Measurements from ENCODE around the gene RHBDD1.

The RHBDD1 gene

DNA sequence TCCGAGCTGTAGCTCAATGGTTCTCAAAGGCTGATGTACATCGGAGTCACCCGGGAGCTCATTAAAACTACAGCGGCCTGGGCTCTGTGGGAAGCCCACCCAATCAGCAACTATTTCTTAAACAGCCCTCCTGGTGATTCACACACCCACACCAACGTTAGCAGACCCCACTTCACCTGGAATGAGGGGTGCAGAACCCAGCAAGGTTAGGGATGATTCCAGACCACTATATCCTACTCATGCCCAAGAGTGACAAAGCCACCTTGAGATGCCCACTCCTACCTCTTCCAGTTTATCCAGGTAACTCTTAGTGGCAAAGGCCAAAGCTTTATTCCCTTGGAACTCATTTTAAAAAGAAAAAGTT, 149.7 kb downstream of the RHBDD1 start:
- no peak for DNase-seq (ENCODE audit: low spot score)

DNA sequence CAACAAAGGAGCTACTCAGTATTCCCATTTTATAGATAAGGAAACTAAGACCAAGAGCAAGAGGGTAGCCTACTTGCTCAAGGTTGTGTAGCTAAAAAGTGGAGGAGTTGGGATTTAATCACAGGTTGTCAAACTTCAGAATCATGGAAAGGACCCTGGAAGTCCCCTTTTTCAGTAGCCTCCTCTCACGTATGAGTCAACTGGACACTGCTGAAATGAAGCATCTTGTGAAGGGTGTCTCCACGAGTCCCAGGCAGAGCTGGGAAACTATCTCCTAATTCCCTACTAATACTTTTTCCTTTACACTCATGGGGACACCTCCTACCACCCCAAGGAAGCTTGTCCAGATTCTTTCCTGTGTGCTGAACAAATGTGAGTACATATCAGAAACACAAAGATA, 155.8 kb downstream of the RHBDD1 start:
- DNase-seq (ENCODE audit: low spot score), result no peak

DNA sequence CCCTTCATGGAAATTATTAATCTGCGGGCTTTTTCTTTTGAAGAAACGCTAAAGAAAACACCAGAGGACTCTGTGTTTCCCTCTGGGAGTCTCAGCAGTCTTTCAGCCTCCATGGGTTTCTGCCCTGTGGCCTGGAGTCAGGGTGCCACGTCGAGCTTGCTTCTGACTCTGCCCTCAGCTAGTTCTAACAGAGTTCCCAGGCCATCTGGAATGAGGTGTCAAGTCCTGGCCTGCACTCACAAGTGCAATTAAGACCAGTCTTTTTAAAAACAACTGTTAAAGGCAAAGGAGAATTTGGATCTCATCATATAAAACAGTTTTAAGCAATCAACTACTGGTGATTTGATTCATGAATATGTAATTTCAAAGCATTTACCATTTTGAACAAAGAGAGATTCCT, 157.3 kb downstream of the RHBDD1 start:
- DNase-seq (ENCODE audit: low spot score), result no peak

DNA sequence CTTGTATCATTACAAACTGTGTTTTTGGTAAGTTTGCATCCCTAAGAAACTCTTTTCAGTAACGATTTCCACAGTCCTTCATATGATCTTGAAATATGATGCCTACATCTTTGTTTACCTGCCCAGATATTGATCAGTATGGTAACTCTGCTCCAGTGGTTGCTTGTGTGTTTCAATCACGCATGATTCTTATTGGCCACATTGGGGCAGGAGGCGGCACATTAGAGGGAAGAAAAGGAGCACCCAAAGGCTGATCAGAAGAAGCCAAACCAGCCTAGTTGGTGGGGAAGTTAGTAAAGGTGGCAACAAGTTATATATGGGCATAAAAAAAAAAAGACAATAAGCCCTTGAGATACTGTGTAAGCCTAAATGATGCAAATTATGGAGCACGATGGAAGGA, 158.9 kb downstream of the RHBDD1 start:
- DNase-seq (ENCODE audit: low spot score), result no peak

DNA sequence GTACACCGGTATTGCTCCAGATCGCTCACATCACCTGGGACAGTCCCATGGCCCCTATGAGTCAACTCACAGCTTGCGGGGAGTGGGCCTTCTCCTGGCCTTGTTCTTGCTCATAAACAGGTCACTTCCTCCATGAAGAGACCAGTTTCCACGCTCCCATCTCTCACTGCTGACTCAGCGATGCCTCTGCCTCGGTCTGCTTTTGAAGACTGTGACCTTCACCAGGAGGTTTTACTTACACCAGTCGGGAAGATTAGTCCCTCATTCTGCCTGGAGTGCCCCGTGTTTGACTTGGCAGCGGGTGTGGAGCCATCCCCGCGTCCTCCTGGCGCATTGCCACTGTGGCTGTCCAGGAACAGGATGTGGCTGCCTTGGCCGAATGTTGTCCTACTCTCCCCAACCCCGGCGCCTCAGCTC, 159.8 kb downstream of the RHBDD1 start:
- DNase-seq (ENCODE audit: low spot score), result no peak

DNA sequence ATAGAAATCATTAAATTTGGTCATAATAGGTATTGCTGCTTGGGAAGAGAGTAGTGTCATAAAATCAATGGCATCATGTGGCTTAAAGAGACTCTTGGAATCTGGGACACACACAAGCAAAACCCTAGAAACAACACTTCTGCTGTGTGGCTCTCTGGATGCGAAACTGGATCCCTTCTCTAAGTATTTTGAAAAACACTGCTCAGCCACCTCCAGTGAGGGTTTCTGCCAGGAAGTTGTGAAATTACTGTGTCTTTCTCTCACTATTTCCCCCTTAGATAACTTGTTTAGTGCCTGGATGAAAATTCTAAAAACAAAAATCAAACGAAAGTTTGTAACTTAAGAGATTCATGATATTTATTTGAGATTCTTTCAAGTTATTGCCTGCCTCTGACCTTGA, 163.8 kb downstream of the RHBDD1 start:
- no peak for DNase-seq (ENCODE audit: low spot score)

DNA sequence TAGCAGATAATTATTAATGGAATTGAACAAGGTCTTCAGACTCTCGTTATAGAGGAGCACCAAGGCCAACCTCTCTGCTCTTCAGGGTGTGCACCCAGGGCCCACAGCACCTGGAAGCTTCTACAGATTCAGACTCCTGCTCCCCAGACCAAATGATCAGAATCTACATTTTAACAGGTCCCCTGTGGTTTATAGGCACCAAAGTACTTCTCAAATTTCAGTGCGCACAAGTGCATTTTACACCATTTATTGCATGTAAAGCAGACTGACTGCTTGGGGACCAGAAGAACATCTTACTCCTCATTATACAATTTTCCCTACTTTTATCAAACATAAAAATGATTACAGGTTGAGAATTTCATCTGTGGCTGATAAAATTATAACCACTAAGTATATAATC, 164.3 kb downstream of the RHBDD1 start:
- no peak for DNase-seq (ENCODE audit: low spot score)

DNA sequence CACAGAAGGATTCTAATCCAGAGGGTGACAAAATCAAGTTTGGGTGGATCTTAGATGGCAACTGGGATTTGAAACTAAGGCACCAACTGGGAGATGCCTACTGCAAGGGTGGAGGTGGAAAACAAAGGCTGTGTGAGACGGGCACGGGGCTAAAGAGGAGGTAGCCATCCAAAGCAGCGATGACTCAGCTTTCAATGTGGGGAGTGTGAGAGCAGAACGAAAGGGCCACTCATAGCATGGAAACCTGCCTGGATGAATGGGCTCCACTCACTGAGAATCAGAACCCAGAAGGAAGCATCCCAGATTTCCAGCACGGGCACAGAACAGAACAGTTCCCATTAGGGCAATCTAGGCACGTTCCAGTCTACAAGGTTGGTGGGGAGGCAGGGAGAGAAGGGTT, 168.6 kb downstream of the RHBDD1 start:
- DNase-seq (ENCODE audit: low spot score), result no peak

DNA sequence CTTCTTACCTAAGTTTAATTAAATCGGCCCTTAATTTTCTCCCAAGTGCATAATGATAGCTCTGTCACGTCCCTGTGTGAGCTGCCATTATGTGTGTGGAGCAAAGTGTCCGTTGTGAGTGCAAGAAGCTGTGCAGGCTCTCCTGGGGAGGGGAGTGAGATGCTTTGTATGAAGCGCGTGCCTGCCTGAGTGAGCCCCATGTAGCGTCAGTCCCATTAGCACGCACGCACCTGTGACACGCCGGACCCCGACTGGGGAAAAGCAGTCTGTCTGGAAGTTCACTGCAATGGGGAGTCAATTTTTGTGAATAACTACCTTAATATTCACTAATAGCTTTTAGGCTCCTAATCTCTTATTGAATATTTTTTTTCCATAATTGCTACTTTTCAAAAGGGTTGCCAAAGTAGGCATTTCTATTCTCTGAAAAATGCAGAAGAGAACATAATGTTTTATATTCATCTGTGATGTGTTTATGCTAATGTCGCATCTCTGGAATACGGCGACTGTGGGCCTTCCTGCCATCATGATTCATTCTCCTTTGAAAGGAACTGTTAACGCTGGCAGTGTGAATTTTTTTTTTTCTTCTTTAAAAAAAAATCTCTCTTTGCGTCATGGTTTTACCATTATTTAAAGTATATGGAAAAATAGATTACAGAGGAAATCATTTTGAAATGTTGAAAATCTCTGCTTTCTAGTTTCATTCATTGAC, 170.5 kb downstream of the RHBDD1 start:
- no peak for DNase-seq (ENCODE audit: low spot score)

DNA sequence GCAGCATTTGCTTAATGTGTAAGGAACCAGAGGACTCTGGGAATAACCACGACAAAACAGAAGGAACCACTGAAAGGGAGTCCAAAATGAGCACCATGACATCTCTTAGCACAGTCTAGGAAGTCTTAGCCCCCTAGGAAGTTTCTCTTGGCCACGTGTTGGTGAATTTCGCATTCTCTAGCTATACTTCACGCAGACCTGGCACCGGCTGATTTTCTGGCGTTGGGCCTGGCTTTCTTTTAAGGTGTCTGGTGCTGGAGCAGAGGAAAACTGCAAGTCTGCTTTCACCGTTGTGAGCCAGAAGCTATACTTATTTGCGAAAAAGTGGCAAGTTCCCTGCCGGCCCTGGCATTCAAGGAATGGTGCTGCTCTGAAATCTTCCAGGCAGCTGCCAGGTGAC, 171.3 kb downstream of the RHBDD1 start:
- no peak for DNase-seq (ENCODE audit: low spot score)

DNA sequence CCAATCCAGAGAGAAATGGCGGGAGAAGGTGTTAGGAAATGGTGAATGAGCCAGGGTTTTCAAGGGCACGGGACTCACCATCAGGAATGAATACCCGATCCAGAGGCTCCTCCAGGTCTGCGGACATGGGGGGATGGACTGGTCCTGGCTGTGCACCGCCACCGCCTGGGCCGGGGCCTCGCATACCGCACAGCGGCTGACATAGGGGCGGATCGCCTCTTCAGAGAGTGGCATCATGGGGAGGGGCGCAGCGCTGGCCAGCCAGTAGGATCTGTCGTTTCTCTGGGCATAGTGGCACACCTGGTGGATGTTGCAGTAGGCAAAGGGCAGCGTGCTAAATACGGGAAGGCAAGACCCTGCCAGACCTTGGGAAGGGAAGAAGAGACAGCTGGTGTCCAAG, 172.1 kb downstream of the RHBDD1 start:
- DNase-seq (ENCODE audit: low spot score), result no peak

DNA sequence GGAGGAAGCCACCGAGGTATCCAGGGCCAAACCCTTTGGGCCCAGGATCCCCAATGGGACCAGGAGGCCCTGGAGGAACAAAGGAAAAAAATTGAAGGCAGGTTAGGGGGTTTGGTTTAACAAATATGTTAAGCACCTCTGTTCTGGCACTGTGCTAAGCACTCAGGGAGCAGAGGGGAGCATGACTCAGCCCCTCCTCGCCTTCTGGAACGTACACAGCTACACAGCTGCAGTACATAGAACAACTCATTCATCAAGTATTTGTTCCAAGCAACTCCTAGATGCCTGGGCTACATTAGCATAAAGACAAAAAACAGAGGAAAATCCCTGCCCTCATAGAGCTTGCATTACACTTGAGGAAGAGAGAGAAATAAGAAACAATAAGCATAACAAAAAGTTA, 174.6 kb downstream of the RHBDD1 start:
- no peak for DNase-seq (ENCODE audit: low spot score)

DNA sequence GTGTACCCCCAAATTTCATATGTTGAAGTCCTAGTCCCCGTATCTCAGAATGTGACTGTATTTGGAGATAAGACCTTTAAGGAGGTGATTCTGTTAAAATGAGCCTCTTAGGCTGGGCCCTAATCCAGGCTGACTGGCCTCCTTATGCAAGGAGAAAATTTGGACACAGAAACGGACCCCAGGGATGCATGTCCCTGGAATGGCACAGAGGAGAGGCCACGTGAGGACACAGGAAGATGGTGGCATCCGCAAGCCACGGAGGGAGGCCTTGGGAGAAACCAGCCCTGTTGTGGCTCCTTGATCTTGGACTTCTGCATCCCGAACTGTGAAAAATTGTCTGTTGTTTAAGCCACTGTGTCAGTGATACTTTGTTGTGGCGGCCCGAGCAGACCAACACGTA, 177.5 kb downstream of the RHBDD1 start:
- DNase-seq (ENCODE audit: low spot score), result no peak

DNA sequence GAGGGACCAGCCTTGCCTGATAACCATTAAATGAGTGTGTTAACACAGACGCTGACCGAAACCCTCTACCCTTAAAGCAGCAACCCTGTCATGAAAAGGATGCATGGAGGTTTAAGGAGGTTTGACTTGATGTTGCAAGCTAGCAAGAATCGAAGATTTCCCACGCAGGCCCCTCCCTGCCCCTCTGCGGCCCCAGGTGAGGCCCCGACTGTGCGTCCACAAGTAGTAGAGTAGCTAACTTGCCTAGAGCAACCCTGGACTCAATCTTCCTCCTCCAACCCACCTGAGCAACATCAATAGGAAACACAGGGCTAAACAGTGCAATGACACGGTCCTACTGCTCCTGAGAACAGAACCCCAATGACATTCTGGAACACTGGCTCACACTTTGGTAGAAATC, 178.0 kb downstream of the RHBDD1 start:
- DNase-seq (ENCODE audit: low spot score), result no peak

DNA sequence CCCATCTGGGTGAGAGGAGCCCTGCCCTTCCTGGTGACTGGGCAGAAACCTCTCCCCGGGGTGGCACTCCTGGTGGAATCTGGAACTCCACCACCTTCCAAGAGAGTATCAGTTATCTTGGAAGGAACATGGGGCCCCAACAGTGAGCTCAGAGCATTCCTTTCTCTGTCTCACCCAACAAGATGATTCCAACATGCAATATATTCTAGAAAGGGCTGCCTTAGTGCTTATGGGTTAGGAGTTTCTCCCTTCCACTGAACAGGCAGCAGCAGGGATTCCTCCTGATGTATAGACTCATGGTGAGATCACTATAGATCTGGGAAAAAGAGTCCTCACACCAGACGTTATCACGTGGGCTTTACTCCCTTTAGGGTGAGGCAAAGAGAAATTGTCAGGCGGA, 181.0 kb downstream of the RHBDD1 start:
- DNase-seq (ENCODE audit: low spot score), result no peak

DNA sequence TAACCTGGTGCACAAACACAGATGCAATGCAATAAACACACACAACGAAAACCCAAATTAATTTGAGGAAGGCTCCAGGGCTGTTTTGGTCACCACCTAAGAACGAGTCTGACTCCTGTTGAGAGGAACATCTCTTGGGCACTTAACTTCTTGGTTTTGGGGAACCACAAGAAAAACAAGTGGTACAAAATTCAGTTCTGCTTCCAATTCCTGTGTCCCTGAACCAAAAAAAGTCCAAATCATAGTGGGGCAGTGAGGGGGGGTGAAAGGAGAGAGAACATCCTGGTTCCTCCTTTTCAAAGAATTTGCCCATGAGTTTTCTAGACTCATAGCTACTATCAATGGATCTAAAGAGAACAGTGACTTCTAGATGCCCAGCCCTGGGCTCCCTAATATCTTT, 184.6 kb downstream of the RHBDD1 start:
- DNase-seq (ENCODE audit: low spot score), result no peak

DNA sequence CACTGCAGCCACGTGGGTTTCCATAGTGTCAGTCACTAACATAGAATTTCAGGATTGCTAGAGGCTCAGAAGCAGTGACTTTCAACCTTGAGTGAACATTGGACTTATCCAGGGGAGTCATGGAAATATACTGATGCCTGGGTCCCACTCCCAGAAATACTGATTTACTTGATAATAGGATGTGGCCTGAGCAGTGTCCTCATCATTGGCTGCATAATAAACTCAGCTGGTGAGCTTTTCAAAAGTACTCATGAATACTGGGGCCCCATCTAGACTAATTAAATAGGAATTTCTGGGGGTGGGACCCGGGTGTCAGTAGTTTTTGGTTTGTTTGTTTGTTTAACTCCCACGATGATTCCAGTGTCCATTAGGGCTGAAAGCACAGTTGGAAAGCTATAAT, 186.8 kb downstream of the RHBDD1 start:
- no peak for DNase-seq (ENCODE audit: low spot score)

DNA sequence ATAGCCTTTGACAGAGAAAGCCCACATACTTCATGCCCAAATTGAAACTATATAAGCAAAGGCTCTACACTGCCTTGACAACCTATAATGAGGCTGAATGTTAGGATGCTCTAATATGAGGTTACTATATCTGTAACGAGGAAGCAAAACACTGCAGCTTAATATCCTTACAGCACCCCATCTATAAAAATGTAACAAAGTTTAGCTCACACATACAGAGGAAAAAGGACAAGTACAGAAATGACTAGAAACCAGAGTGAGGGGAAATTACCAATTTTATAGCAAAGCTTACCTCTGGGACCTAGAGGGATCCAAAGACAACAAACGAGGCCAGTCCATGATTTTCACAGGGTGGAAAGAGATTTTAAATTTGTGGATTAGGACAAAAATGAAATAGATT, 189.7 kb downstream of the RHBDD1 start:
- DNase-seq (ENCODE audit: low spot score), result no peak

DNA sequence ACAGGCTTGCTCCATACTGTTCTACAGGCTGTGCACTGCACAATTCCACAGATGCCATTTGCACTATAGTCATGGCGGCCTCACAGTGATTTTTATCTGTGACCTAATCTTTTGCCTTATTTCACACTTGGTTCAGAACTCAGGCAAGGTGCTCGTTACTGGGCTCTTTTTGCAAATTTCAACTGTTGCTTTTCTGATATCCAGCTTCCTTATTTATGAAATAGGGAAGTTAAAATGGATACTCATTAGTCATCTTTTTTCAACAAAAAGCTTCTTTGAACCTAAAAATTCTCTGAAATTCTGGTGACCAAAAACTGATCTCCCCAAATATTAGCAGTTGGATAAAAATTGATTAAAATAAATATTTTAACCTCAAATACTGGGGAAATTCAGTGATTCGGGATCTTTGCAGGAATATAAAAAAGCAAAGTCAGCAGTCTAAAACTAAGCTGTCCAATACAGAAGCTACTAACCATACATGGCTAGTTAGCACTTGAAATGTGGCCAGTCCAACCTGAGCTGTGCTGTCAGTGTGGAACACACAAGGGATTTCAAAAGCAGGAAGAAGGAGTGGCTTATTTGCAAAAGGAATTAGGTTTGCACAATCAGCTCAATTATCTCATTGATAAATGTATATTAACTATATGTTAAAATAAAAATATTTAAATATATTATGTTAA, 193.7 kb downstream of the RHBDD1 start:
- DNase-seq (ENCODE audit: low spot score), result no peak

DNA sequence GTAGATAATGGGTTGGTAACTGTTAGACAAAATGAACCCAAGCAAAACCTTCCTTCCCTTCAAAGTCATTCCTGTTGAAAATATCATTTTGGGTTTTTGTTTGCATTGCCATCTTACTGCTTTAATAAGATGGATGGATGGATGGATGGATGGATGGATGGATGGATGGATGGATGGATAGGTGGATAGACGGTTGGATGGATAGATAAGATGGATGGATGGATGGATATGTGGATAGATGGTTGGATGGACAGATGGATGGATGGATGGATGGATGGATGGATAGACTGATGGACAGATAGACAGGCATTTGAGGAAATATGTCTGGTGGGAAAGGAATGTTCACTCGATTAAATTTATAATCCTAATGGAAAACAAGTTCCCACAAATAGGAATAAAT, 194.9 kb downstream of the RHBDD1 start:
- no peak for DNase-seq (ENCODE audit: low spot score)

DNA sequence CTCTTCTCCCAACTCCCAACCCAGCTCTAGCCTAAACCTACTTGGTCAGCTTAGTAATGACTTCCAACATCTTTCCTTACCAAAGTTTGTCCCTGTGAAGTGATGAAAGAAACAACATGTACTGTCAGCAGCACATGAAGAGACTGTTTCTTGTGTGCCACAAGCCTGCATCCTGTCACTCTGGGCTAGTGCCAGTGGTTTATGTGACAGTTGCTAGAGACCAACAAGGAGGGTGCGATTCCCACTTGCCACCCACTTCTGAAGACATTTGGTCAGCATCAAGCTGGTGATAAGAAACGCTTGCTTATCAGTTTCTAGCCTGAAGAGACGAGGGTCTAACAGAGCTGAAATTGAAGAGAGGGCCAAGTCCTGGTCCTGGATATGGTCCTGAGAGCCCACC, 195.5 kb downstream of the RHBDD1 start:
- no peak for DNase-seq (ENCODE audit: low spot score)

DNA sequence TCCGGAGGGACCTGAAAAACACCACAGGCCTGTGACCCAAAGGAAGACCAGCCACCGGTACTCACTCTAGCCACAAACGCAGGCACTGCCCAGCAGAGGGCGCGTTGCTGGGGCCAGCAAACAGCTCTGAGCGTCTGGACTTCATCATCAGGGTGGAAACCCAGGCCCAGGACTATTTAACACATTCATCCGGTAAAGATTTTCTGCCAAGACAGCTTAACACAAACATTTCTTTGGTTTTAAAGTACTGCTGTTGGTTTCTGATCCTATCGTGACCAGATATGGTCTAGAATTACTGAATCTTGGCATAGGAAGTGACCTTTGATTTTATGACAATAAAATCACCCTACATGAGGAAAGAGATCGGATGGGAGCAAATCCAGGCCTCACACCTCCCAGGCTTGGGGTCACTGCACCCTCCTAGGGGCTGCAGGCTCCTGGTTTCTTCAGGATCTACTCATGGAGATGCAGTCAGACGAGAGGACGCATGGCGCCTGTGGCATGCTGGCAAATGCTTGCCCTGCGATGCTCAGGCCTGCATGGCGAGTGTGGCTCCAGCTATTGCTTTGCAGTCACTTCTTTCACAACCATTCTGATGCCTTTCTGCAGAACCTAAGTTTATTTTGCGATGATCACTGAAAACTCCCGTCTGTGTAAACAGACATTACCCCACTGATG, 197.8 kb downstream of the RHBDD1 start:
- DNase-seq (ENCODE audit: low spot score), result peak; percentile 9

DNA sequence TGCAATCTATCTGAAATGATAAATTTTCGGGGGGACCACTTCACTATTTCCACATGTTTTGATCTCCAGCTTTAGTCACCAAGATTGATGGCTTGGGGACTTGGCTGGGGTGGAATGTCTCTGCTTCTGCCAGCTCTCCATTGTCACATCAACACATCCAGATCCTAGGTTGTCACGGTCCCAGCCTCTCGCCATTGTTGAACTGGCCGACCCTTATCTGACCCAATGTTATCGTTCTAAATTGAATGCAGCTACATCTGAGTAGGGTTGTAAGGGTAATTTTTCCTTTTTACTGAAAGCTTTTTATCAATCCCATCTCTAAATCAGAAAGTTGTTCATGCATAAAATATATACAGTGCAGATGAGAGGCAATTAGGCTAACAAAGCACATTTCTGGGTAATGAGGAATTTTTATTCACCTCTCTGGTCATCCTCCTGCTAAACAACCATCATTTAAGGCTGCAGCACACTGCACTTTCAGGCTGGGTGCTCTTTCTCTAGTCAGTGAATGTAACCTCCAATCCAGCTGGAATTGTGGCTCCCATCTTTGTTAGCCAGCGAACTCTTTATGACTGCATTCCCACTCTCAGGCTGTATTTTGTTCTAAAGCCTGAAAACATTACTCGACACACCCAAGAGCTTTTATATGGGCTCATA, 200.0 kb downstream of the RHBDD1 start:
- DNase-seq (ENCODE audit: low spot score), result no peak
